H1 (cell line): ENCODE results near the gene VSTM2L. TPM values are rescaled to one million over a fixed set of nuclear protein-coding genes. Genes with fewer than 3 reads are reported as not detected.

Experiments used
- CTCF ChIA-PET: fragments of 300-600 bp; sonication (Branson Sonifier 250); formaldehyde crosslinking; loops from one replicate; lab custom pipeline; 2021; ENCODE audit not compliant: partially characterized antibody; lab: Charles Lee
- POLR2A ChIA-PET: fragments of 300-600 bp; sonication (Branson Sonifier 250); formaldehyde crosslinking; loops from one replicate; lab custom pipeline; 2021; ENCODE audit warnings: inconsistent platforms; ENCODE audit not compliant: partially characterized antibody; lab: Charles Lee
- DNase-seq, 2 experiments: peaks; one replicate each; pipeline versions ENCODE4 v3.0.0 to v3.0.0-alpha.2; 2010 to 2022; ENCODE audit warnings: low spot score in 2 of 2, low read depth in 1 of 2, mixed read lengths in 1 of 2
- FAIRE-seq: peaks from 2 replicates; lab custom pipeline; 2011; peaks lifted over from hg19 to GRCh38; lab: Jason Lieb, UNC
- H2AFZ ChIP-seq: 2 replicates; pipeline ENCODE4 v1.8.1; 2012; ENCODE audit warnings: low read length, inconsistent platforms
- H2AK5ac ChIP-seq: 2 replicates; pipeline ENCODE4 v1.6.1; 2013; ENCODE audit warnings: low read depth, low read length
- H2BK120ac ChIP-seq: replicated peaks from 2 replicates; pipeline ENCODE3; 2013; ENCODE audit warnings: low read depth, low read length, inconsistent platforms
- H2BK12ac ChIP-seq: 2 replicates; pipeline ENCODE4 v1.6.1; 2013; ENCODE audit warnings: low read depth, low read length
- H2BK15ac ChIP-seq: 2 replicates; pipeline ENCODE4 v1.6.1; 2013; ENCODE audit warnings: low read length
- H2BK20ac ChIP-seq: 2 replicates; pipeline ENCODE4 v1.6.1; 2013; ENCODE audit warnings: low read length
- H2BK5ac ChIP-seq: 2 replicates; pipeline ENCODE4 v1.6.1; 2013; ENCODE audit warnings: low read depth, low read length
- H3K14ac ChIP-seq: 2 replicates; pipeline ENCODE4 v1.6.1; 2013; ENCODE audit warnings: inconsistent platforms; ENCODE audit not compliant: insufficient read length
- H3K18ac ChIP-seq: 2 replicates; pipeline ENCODE4 v1.6.1; 2013; ENCODE audit warnings: low read length; ENCODE audit errors: extremely low read depth
- H3K23ac ChIP-seq: 2 replicates; pipeline ENCODE4 v1.6.1; 2013; ENCODE audit warnings: inconsistent platforms; ENCODE audit not compliant: insufficient read length
- H3K23me2 ChIP-seq: 2 replicates; pipeline ENCODE4 v1.6.1; 2013; ENCODE audit warnings: low read depth, low read length
- H3K27ac ChIP-seq: 2 replicates; pipeline ENCODE4 v1.6.1; 2011; ENCODE audit warnings: low read depth, low read length, inconsistent platforms
- H3K27me3 ChIP-seq, 4 experiments: replicated peaks in 1 of 4; 1 replicate in 1 of 4; 2 replicates in 3 of 4; pipeline versions ENCODE4 v1.6.1 to v1.8.1; 2011 to 2013; ENCODE audit warnings: low read length in 3 of 4, mild to moderate bottlenecking in 3 of 4, inconsistent platforms in 2 of 4, mixed read lengths in 2 of 4, moderate library complexity in 1 of 4; ENCODE audit not compliant: control insufficient read depth in 3 of 4, insufficient read depth in 3 of 4; ENCODE audit errors: extremely low read depth in 1 of 4
- H3K36me3 ChIP-seq, 4 experiments: 2 replicates each; pipeline versions ENCODE4 v1.6.1 to v1.8.1; 2011 to 2013; ENCODE audit warnings: mild to moderate bottlenecking in 4 of 4, low read length in 3 of 4, moderate library complexity in 2 of 4, control low read depth in 1 of 4, inconsistent platforms in 1 of 4; ENCODE audit not compliant: insufficient read depth in 4 of 4, control insufficient read depth in 2 of 4
- H3K4ac ChIP-seq: replicated peaks from 2 replicates; pipeline ENCODE3; 2013; ENCODE audit warnings: low read length, low read depth, mixed read lengths, inconsistent platforms; ENCODE audit not compliant: insufficient read length
- H3K4me1 ChIP-seq, 4 experiments: replicated peaks in 1 of 4; 1 replicate in 1 of 4; 2 replicates in 3 of 4; pipeline versions ENCODE4 v1.6.1 to v1.8.1; 2011 to 2013; ENCODE audit warnings: low read length in 3 of 4, inconsistent platforms in 2 of 4, mixed read lengths in 1 of 4; ENCODE audit not compliant: insufficient read depth in 4 of 4, control insufficient read depth in 3 of 4
- H3K4me2 ChIP-seq, 2 experiments: 2 replicates each; pipeline versions ENCODE4 v1.6.1 to v1.8.1; 2011 to 2013; ENCODE audit warnings: low read depth in 2 of 2, low read length in 2 of 2, control low read depth in 1 of 2, inconsistent platforms in 1 of 2, mild to moderate bottlenecking in 1 of 2; ENCODE audit not compliant: insufficient read depth in 1 of 2
- H3K4me3 ChIP-seq, 4 experiments: fragments of 200-600, 300-600 bp in 1 of 4; sonication (generic), shearing (Covaris generic), sonication (Bioruptor Twin) in 1 of 4; 2 replicates each; pipeline versions ENCODE4 v1.5.1 to v1.8.1; 2011 to 2016; ENCODE audit warnings: low read length in 4 of 4, low read depth in 3 of 4, control low read depth in 2 of 4, inconsistent platforms in 2 of 4, mild to moderate bottlenecking in 2 of 4, mixed read lengths in 1 of 4, moderate library complexity in 1 of 4; ENCODE audit not compliant: insufficient read depth in 2 of 4; ENCODE audit errors: extremely low read depth in 1 of 4
- H3K56ac ChIP-seq: replicated peaks from 2 replicates; pipeline ENCODE3; 2013; ENCODE audit warnings: low read depth, mild to moderate bottlenecking, mixed read lengths, low read length, inconsistent platforms; ENCODE audit not compliant: insufficient read length
- H3K79me1 ChIP-seq: 2 replicates; pipeline ENCODE4 v1.6.1; 2013; ENCODE audit warnings: low read depth, low read length, control low read depth
- H3K79me2 ChIP-seq, 2 experiments: 2 replicates each; pipeline versions ENCODE4 v1.6.1 to v1.8.1; 2012 to 2013; ENCODE audit warnings: low read length in 2 of 2, mild to moderate bottlenecking in 2 of 2, inconsistent platforms in 1 of 2; ENCODE audit not compliant: insufficient read depth in 2 of 2, control insufficient read depth in 1 of 2
- H3K9ac ChIP-seq, 4 experiments: replicated peaks in 1 of 4; 1 replicate in 1 of 4; 2 replicates in 3 of 4; pipeline versions ENCODE4 v1.6.1 to v1.8.1; 2011 to 2013; ENCODE audit warnings: low read depth in 3 of 4, low read length in 3 of 4, control low read depth in 2 of 4, mild to moderate bottlenecking in 2 of 4, moderate library complexity in 2 of 4, inconsistent platforms in 1 of 4; ENCODE audit errors: extremely low read depth in 1 of 4
- H3K9me3 ChIP-seq, 2 experiments: 2 replicates each; pipeline versions ENCODE4 v1.6.1 to v1.8.1; 2012 to 2013; ENCODE audit warnings: mild to moderate bottlenecking in 2 of 2, moderate library complexity in 2 of 2, control low read depth in 1 of 2, inconsistent platforms in 1 of 2, low read depth in 1 of 2, low read length in 1 of 2, mixed read lengths in 1 of 2; ENCODE audit not compliant: insufficient read depth in 2 of 2
- H4K20me1 ChIP-seq, 2 experiments: replicated peaks in 1 of 2; 2 replicates each; pipeline versions ENCODE3 to v1.8.1; 2011 to 2013; ENCODE audit warnings: inconsistent platforms in 2 of 2, low read length in 2 of 2, mild to moderate bottlenecking in 1 of 2; ENCODE audit not compliant: insufficient read depth in 2 of 2, control insufficient read depth in 1 of 2
- H4K5ac ChIP-seq: 2 replicates; pipeline ENCODE4 v1.6.1; 2013; ENCODE audit warnings: low read length, low read depth, mixed read lengths, inconsistent platforms; ENCODE audit not compliant: insufficient read length
- H4K8ac ChIP-seq: 2 replicates; pipeline ENCODE4 v1.8.0; 2013; ENCODE audit warnings: mild to moderate bottlenecking, moderate library complexity, low read length, inconsistent platforms; ENCODE audit not compliant: insufficient read depth; ENCODE audit errors: extremely low read depth
- H4K91ac ChIP-seq: replicated peaks from 2 replicates; pipeline ENCODE3; 2013; ENCODE audit warnings: low read length, mixed read lengths, inconsistent platforms; ENCODE audit not compliant: insufficient read length
- ATF3 ChIP-seq: IDR thresholded peaks from 2 replicates; pipeline ENCODE4 v1.6.1; 2011; ENCODE audit warnings: low read depth, mild to moderate bottlenecking, low read length; ENCODE audit not compliant: insufficient read depth
- CBX5 ChIP-seq: fragments of 300-800, 300-1000 bp; sonication (generic); IDR thresholded peaks from 2 replicates; pipeline ENCODE4 v1.7.1; 2016; ENCODE audit warnings: antibody characterized with exemption, low read length, low read depth
- CHD1 ChIP-seq: IDR thresholded peaks from 2 replicates; pipeline ENCODE4 v1.6.1; 2012; ENCODE audit warnings: low read depth, low read length, improper control_type of control experiment
- CTCF ChIP-seq, 3 experiments: IDR thresholded peaks; 1 replicate in 2 of 3; 2 replicates in 1 of 3; pipeline versions ENCODE4 v1.5.1 to v1.6.1; 2011; ENCODE audit warnings: low read length in 3 of 3, mild to moderate bottlenecking in 3 of 3, inconsistent platforms in 2 of 3, low read depth in 1 of 3, moderate library complexity in 1 of 3; ENCODE audit not compliant: insufficient read depth in 1 of 3; ENCODE audit errors: control extremely low read depth in 1 of 3
- RNF2 ChIP-seq: fragments of 200-900, 300-1000 bp; sonication (generic); IDR thresholded peaks from 2 replicates; pipeline ENCODE4 v1.7.1; 2016; ENCODE audit warnings: borderline replicate concordance, low read depth, mild to moderate bottlenecking, antibody characterized with exemption, low read length; ENCODE audit not compliant: poor library complexity, severe bottlenecking; ENCODE audit errors: missing control alignments
- SP1 ChIP-seq: IDR thresholded peaks from 2 replicates; pipeline ENCODE4 v1.6.1; 2011; ENCODE audit warnings: low read depth, low read length
- TCF12 ChIP-seq: IDR thresholded peaks from 2 replicates; pipeline ENCODE4 v1.6.1; 2011; ENCODE audit warnings: low read depth, mild to moderate bottlenecking, low read length
- WGBS, 2 experiments: shearing (Covaris generic) in 1 of 2; methylation state at CpG; one replicate each; pipeline versions ENCODE4 v1.1.6 to v1.1.7; 2013 to 2015; ENCODE audit warnings: low lambda C conversion rate in 2 of 2, mixed read lengths in 2 of 2, inconsistent platforms in 1 of 2, low coverage in 1 of 2, missing lambda C conversion rate in 1 of 2; ENCODE audit not compliant: insufficient replicate concordance in 2 of 2, insufficient coverage in 1 of 2, insufficient read length in 1 of 2; ENCODE audit errors: extremely low coverage in 1 of 2, missing lambda C conversion rate in 1 of 2; 5-methylcytosine and 5-hydroxymethylcytosine counted together
- polyA plus RNA-seq, 7 experiments: library from polyadenylated mRNA; depleted of rRNA in 3 of 7; stranded (reverse) in 5 of 7; unstranded in 2 of 7; fragments of >200 nt in 5 of 7; fragments of 200-250 nt in 2 of 7; gene quantifications; 1 replicate in 5 of 7; 2 replicates in 1 of 7; 4 replicates in 1 of 7; pipeline versions ENCODE4 v1.2.1 to v1.2.3, GENCODE V29; 2011 to 2013; ENCODE audit warnings: missing spikeins in 2 of 7, mixed read lengths in 2 of 7
- total RNA-seq: library from RNA; stranded (reverse); fragmentation: NEBNext Ultra II Directional; extraction: Animal tissue kit (Norgen Biotek cat#: 25700); gene quantifications from 2 replicates; pipeline ENCODE4 v1.2.1, GENCODE V29; 2021
- TF ChIP-seq, protein P1 (sequence below): IDR thresholded peaks from 2 replicates; pipeline ENCODE4 v1.6.1; 2012; ENCODE audit warnings: inconsistent platforms

The VSTM2L gene
- total and polyA plus RNA-seq, 2 of the 8 experiments (the other 6 are each of a cell fraction or from before 2014, with no cell fraction given), result 1.3 to 3.2 TPM

DNA sequence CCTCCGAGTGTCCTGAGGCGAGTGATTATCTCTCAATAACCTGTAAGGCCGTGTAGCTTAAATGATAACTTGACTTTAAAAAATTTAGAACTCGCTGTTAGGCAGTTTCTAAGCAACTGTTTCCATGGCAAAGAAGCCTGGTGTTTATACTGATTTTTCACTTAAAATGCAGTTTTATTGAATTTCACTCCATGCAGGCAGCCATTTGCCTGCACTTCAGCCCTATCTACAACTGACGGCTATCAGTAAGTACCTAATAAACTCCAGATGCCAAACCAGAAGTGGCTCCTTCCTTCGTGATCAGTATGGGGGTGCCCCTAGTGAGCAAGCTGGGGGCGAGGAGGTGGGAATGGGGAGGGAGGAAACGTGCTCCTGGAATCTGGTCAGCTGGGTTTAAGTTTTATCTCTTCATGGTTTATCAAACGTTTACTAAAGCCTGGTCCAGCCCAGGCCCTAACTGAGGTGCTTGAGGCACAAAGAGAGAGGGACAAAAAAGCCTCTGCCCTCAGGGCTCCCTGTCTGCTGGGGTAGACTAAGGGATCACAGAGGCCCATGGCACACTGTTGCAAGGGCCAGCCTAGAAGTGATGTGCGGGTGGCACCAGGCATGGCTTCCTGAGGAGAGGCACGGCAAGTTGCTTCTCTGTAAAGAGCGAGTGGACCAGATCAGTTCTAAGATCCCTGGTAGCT, 84.8 kb downstream of the VSTM2L start:
- Histone ChIP-seq H2BK20ac (no peak overlapping the region), H3K4me3 (no peak overlapping the region), H3K9ac (no peak overlapping the region), H4K91ac (no peak overlapping the region), H3K4ac (no peak overlapping the region), H3K14ac (no peak overlapping the region), H2AFZ (no peak overlapping the region), H3K9me3 (no peaks in the 10 kb centered on the region), H3K23ac (no peak overlapping the region), H3K27me3 (no peaks in the 10 kb centered on the region), H3K23me2 (no peaks in the 10 kb centered on the region), H4K5ac (no peak overlapping the region), H3K56ac (no peak overlapping the region), H2BK12ac (no peak overlapping the region), H2AK5ac (no peak overlapping the region), H4K20me1 (peaks cover 2 to 3% of the 10 kb centered on the region in 2 experiments), H3K79me2 (no peaks in the 10 kb centered on the region), H4K8ac (no peak overlapping the region), H3K79me1 (no peaks in the 10 kb centered on the region), H3K4me1 (no peaks in the 10 kb centered on the region; a peak in 1 of 7 replicates), H2BK15ac (no peak overlapping the region), H3K18ac (no peak overlapping the region), H2BK5ac (no peak overlapping the region), H2BK120ac (no peak overlapping the region), H3K27ac (no peak overlapping the region), H3K36me3 (peaks cover 2 to 30% (median 10%) of the 10 kb centered on the region in 4 experiments; a peak in 5 of 8 replicates), H3K4me2 (no peak overlapping the region)
- WGBS, 2 experiments, result 92% methylated on average over 12 of the region's 12 CpGs; no CpG with 5 or more reads in 1 of the 2 experiments
- no peak for DNase-seq
- ChIA-PET CTCF (interaction anchor here (1.0 to 1.9 kb wide), 5 partner anchors 8 to 73 kb away, joined by 3 to 4 read pairs (median 3); no protein-coding TSS in a partner anchor), POLR2A (interaction anchor here (0.9 to 1.0 kb wide), 2 partner anchors 17 to 80 kb away, joined by 3 read pairs; no protein-coding TSS in a partner anchor)
- no peak for FAIRE-seq
- TF ChIP-seq CBX5 (no peak), CTCF (IDR thresholded peaks at IDR 0.05; ENCODE audit: control extremely low read depth in 1 of 3, insufficient read depth in 1 of 3, low read depth in 1 of 3, low read length in 3 of 3) (no peak), CHD1 (no peak), RNF2 (no peak), TCF12 (no peak), SP1 (no peak), ATF3 (no peak)
- TF ChIP-seq, protein P1, sequence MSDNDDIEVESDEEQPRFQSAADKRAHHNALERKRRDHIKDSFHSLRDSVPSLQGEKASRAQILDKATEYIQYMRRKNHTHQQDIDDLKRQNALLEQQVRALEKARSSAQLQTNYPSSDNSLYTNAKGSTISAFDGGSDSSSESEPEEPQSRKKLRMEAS, result no peak
